ENCODE data around the gene CRYM.
"Not testable (repeated sequence)": the region's sequence is repeated elsewhere in the genome, so short reads cannot be mapped to it uniquely, and the experiment has no call there.

The CRYM gene

GRCh38 chr16:21275529-21275928, 2.6 kb downstream of the CRYM start:
- Histone ChIP-seq H3K27ac (no peak overlapping the region), H3K27me3 (peaks cover 80% of the 10 kb centered on the region), H3K4me3 (ENCODE audit: low read depth in 1 of 2, low read length in 1 of 2) (no peak overlapping the region), H3K9me3 (no peaks in the 10 kb centered on the region), H3K36me3 (no peaks in the 10 kb centered on the region), H3K4me1 (ENCODE audit: control insufficient read depth in 1 of 2, insufficient read depth in 1 of 2, low read depth in 1 of 2, low read length in 1 of 2) (peaks cover 0 to 7% of the 10 kb centered on the region in 2 experiments)
- no peak for TF ChIP-seq CTCF (IDR thresholded peaks at IDR 0.05)

DNA sequence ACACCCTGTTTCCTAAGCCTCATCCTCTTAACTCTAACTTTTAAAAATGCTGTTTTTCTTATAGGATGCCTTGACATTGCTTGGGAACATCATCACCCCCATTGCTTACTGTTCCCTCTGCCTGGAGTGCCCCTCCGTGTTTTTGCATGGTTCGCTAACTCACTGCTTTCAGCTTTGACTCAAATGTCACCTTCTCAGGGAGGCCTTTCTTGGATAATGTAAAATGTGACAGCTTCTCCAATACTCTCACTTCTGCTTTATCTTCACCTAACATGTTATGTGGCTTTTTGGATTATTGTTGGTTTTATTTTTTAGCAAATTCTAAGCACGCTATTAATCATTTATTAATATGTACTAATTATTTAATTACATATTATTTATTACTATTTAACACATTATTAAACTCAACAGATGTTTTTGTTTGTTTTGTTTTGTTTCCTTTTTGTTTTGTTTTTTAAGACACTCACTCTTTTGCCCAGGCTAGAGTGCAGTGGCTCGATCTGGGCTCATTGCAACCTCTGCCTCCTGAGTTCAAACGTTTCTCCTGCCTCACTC, 3.8 kb downstream of the CRYM start:
- H3K36me3 ChIP-seq: no peaks in the 10 kb centered on the region
- no peak overlapping the region for H3K27ac ChIP-seq
- peaks cover 0 to 7% of the 10 kb centered on the region in 2 experiments for H3K4me1 ChIP-seq (ENCODE audit: control insufficient read depth in 1 of 2, insufficient read depth in 1 of 2, low read depth in 1 of 2, low read length in 1 of 2)
- H3K9me3 ChIP-seq: no peaks in the 10 kb centered on the region
- peaks cover 68% of the 10 kb centered on the region for H3K27me3 ChIP-seq
- H3K4me3 ChIP-seq (ENCODE audit: low read depth in 1 of 2, low read length in 1 of 2): no peak overlapping the region
- TF ChIP-seq CTCF (IDR thresholded peaks at IDR 0.05): no peak

GRCh38 chr16:21272763-21273162, 5.3 kb downstream of the CRYM start:
- H3K4me3 ChIP-seq (ENCODE audit: low read depth in 1 of 2, low read length in 1 of 2); H3K9me3 ChIP-seq; H3K4me1 ChIP-seq (ENCODE audit: control insufficient read depth in 1 of 2, insufficient read depth in 1 of 2, low read depth in 1 of 2, low read length in 1 of 2); H3K36me3 ChIP-seq; H3K27ac ChIP-seq: not testable (repeated sequence)
- H3K27me3 ChIP-seq: peaks cover 53% of the 10 kb centered on the region

DNA sequence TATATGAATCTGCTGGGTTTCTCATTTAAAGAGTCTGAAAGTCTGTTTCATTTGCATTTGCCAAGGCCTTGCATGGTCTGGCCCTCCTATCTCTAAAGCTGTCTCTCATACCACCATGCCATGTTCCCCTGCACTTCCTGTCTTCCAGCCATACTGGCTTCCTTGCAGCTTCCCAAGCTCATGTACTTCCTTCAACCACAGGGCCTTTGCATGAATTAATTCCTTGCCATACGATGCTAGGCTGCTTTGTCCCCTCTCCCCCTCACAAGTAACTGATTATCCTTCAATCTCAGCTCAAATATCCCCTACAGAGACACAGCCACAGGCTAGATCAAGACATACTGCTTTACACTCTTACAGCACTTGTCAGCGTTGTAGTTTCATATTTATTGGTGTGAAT, 5.8 kb downstream of the CRYM start:
- Histone ChIP-seq H3K27me3 (peaks cover 48% of the 10 kb centered on the region), H3K4me3 (ENCODE audit: low read depth in 1 of 2, low read length in 1 of 2) (no peak overlapping the region), H3K36me3 (no peaks in the 10 kb centered on the region), H3K4me1 (ENCODE audit: control insufficient read depth in 1 of 2, insufficient read depth in 1 of 2, low read depth in 1 of 2, low read length in 1 of 2) (no peaks in the 10 kb centered on the region), H3K27ac (no peak overlapping the region), H3K9me3 (no peaks in the 10 kb centered on the region)
- no peak for TF ChIP-seq CTCF (IDR thresholded peaks at IDR 0.05)

- Histone ChIP-seq H3K36me3 (no peaks in the 10 kb centered on the region), H3K4me1 (ENCODE audit: control insufficient read depth in 1 of 2, insufficient read depth in 1 of 2, low read depth in 1 of 2, low read length in 1 of 2) (no peaks in the 10 kb centered on the region), H3K4me3 (ENCODE audit: low read depth in 1 of 2, low read length in 1 of 2) (no peak overlapping the region), H3K27me3 (peaks cover 8% of the 10 kb centered on the region), H3K9me3 (no peaks in the 10 kb centered on the region), H3K27ac (no peak overlapping the region)
- TF ChIP-seq CTCF (IDR thresholded peaks at IDR 0.05): no peak
These were observed 9.9 kb downstream of the CRYM start for GRCh38 chr16:21268236-21268635.

DNA sequence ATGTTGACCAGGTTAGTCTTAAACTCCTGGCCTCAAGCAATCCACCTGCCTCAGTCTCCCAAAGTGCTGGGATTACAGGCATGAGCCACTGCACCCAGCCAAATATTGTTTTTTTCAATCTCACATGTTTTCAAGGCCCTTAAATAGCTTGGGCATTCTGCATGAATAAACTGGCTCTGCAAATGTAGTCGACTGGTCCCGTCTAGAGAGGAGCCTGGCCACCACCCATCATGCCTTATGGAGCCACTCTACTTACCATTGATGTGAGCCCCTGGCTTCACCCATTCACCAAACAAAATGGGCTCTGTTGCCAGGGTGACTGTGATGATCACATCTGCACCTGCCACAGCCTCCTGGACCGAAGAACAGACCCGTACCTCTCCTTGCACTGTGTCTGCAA, 10.8 kb downstream of the CRYM start:
- H3K9me3 ChIP-seq: no peaks in the 10 kb centered on the region
- no peaks in the 10 kb centered on the region for H3K36me3 ChIP-seq
- peaks cover 6% of the 10 kb centered on the region for H3K27me3 ChIP-seq
- H3K4me1 ChIP-seq (ENCODE audit: control insufficient read depth in 1 of 2, insufficient read depth in 1 of 2, low read depth in 1 of 2, low read length in 1 of 2): no peaks in the 10 kb centered on the region
- H3K27ac ChIP-seq: no peak overlapping the region
- TF ChIP-seq CTCF (IDR thresholded peaks at IDR 0.05): no peak
- no peak overlapping the region for H3K4me3 ChIP-seq (ENCODE audit: low read depth in 1 of 2, low read length in 1 of 2)
